Spleen (tissue), 11 donors: ENCODE data around the gene MMP15. TPM values are rescaled to one million over a fixed set of nuclear protein-coding genes. Genes with fewer than 3 reads are reported as not detected.

Experiments
- DNase-seq: peaks from one replicate; pipeline ENCODE4 v3.0.0-alpha.2; 2020
- H3K27ac ChIP-seq, 8 donors: fragments of 200-600 bp; sonication (generic) in 7 of 8; 1 replicate in 4 of 8; 2 replicates in 4 of 8; pipeline versions ENCODE4 v1.5.0 to v1.8.0; 2016 to 2021; ENCODE audit warnings: inconsistent platforms in 4 of 8, mild to moderate bottlenecking in 4 of 8, moderate library complexity in 1 of 8
- H3K27me3 ChIP-seq, 7 donors: fragments of 200-600 bp; sonication (generic) in 6 of 7; replicated peaks in 1 of 7; 1 replicate in 4 of 7; 2 replicates in 3 of 7; pipeline versions ENCODE4 v1.5.0 to v1.8.0; 2016 to 2021; ENCODE audit warnings: inconsistent platforms in 3 of 7, mild to moderate bottlenecking in 1 of 7
- H3K36me3 ChIP-seq, 6 donors: fragments of 200-600 bp; sonication (generic) in 5 of 6; 1 replicate in 4 of 6; 2 replicates in 2 of 6; pipeline versions ENCODE4 v1.5.0 to v1.8.0; 2016 to 2021; ENCODE audit warnings: inconsistent platforms in 2 of 6
- H3K4me1 ChIP-seq, 6 donors: fragments of 200-600 bp; sonication (generic) in 5 of 6; 1 replicate in 3 of 6; 2 replicates in 3 of 6; pipeline versions ENCODE4 v1.5.0 to v1.8.0; 2016 to 2021; ENCODE audit warnings: inconsistent platforms in 3 of 6
- H3K4me3 ChIP-seq, 8 donors: fragments of 200-600 bp; sonication (generic) in 7 of 8; 1 replicate in 4 of 8; 2 replicates in 4 of 8; pipeline versions ENCODE4 v1.5.0 to v1.8.0; 2016 to 2021; ENCODE audit warnings: inconsistent platforms in 4 of 8, mild to moderate bottlenecking in 4 of 8, moderate library complexity in 2 of 8
- H3K9me3 ChIP-seq, 8 donors: fragments of 200-600 bp; sonication (generic) in 7 of 8; 1 replicate in 4 of 8; 2 replicates in 4 of 8; pipeline versions ENCODE4 v1.5.0 to v1.8.0; 2016 to 2021; ENCODE audit warnings: inconsistent platforms in 4 of 8
- CTCF ChIP-seq, 11 experiments: fragments of 200-600 bp in 7 of 11; fragments of 450-650 bp in 4 of 11; sonication (generic) in 4 of 11; IDR thresholded peaks in 8 of 11; conservative IDR thresholded peaks in 3 of 11; 1 replicate in 7 of 11; 2 replicates in 4 of 11; pipeline versions ENCODE4 v1.4.0 to v1.8.0; 2016 to 2021; ENCODE audit warnings: antibody characterized with exemption in 11 of 11, inconsistent platforms in 4 of 11, mild to moderate bottlenecking in 1 of 11
- POLR2A ChIP-seq, 3 donors: fragments of 450-650 bp; IDR thresholded peaks; one replicate each; pipeline ENCODE4 v1.5.1; 2017; ENCODE audit warnings: antibody characterized with exemption in 3 of 3, mild to moderate bottlenecking in 1 of 3
- POLR2AphosphoS5 ChIP-seq, 3 donors: sonication (generic); formaldehyde crosslinking; IDR thresholded peaks; one replicate each; pipeline ENCODE4 v1.5.1; 2017; ENCODE audit warnings: antibody characterized with exemption in 3 of 3
- WGBS, 5 donors: extraction: QIAGEN DNeasy Blood & Tissue Kit in 3 of 5; methylation state at CpG; one replicate each; pipeline versions ENCODE4 v1.1.5 to v1.1.7; 2013 to 2018; 5-methylcytosine and 5-hydroxymethylcytosine counted together
- intact Hi-C: fragments of 100-400 bp; cut with DNase I; formaldehyde crosslinking; loops from one replicate; pipeline ENCODE4 v1.15.0; 2023; ENCODE audit warnings: low total_unique reads
- polyA plus RNA-seq, 3 donors: library from polyadenylated mRNA; stranded (reverse); fragments of 200-250 nt; gene quantifications; one replicate each; pipeline ENCODE4 v1.2.1, GENCODE V29; 2013
- total RNA-seq, 7 donors: library from RNA; depleted of rRNA in 3 of 7; stranded (reverse); fragments of >200 nt in 3 of 7; fragmentation: NEBNext Ultra II Directional in 4 of 7; extraction: Animal tissue kit (Norgen Biotek cat#: 25700) in 4 of 7; gene quantifications; one replicate each; pipeline versions ENCODE4 v1.1.0 to v1.2.1, GENCODE V29; 2016 to 2021
- donor health status: healthy with polysubstance abuse.
- donor health status: DM: no; HTN: no; CAD: no; lungs with moderate emphysema.
- donor health status: DM: no; HTN: no; CAD: no.
- donor health status: Bipolar disorder and iron deficiency.
- donor health status: healthy.
- donor health status: DM: no; HTN: no; CAD: no.
- donor health status: DM: yes; HTN: yes; CAD: no.

MMP15 gene
- total and polyA plus RNA-seq, 10 donors: 2.3 to 24.2 (median 14.0) TPM

- no peak overlapping the region for H3K4me3 ChIP-seq
- H3K36me3 ChIP-seq: peaks cover 0 to 33% (median 0%) of the 10 kb centered on the region in 6 donors
- TF ChIP-seq POLR2AphosphoS5 (IDR thresholded peaks at IDR 0.05): no peak
- TF ChIP-seq CTCF (IDR thresholded peaks at IDR 0.05 in 8 of 11, conservative IDR thresholded peaks at IDR 0.05 in 3 of 11): no peak
- TF ChIP-seq POLR2A (IDR thresholded peaks at IDR 0.05): no peak
- DNase-seq: no peak
- H3K27ac ChIP-seq: no peak overlapping the region
- H3K4me1 ChIP-seq: peaks cover 0 to 64% (median 16%) of the 10 kb centered on the region in 6 donors
- intact Hi-C loops: no loop called here
- H3K9me3 ChIP-seq: no peaks in the 10 kb centered on the region
- 90 to 95% (median 93%) methylated on average over 16 of the region's 16 CpGs for WGBS, 5 donors
- H3K27me3 ChIP-seq: no peaks in the 10 kb centered on the region
These were observed 12.0 kb downstream of the MMP15 start for GRCh38 chr16:58037365-58038057.

- DNase-seq: no peak
- Histone ChIP-seq H3K4me1 (peaks cover 0 to 61% (median 14%) of the 10 kb centered on the region in 6 donors), H3K4me3 (no peak overlapping the region), H3K27me3 (no peaks in the 10 kb centered on the region), H3K27ac (peak overlapping the region in 1 of 8 donors; percentile 1), H3K36me3 (peaks cover 0 to 39% (median 0%) of the 10 kb centered on the region in 6 donors), H3K9me3 (no peaks in the 10 kb centered on the region)
- 68 to 94% (median 84%) methylated on average over 20 of the region's 20 CpGs for WGBS, 5 donors
- no peak for TF ChIP-seq POLR2AphosphoS5 (IDR thresholded peaks at IDR 0.05)
- TF ChIP-seq POLR2A (IDR thresholded peaks at IDR 0.05): no peak
- TF ChIP-seq CTCF (IDR thresholded peaks at IDR 0.05 in 8 of 11, conservative IDR thresholded peaks at IDR 0.05 in 3 of 11): no peak
- intact Hi-C loops: no loop called here
These were observed 12.7 kb downstream of the MMP15 start for GRCh38 chr16:58038219-58038641.

- H3K36me3 ChIP-seq: peaks cover 0 to 54% (median 0%) of the 10 kb centered on the region in 6 donors
- no peak for DNase-seq
- intact Hi-C loops: no loop called here
- no peak overlapping the region for H3K4me3 ChIP-seq
- H3K27me3 ChIP-seq: no peaks in the 10 kb centered on the region
- peaks cover 0 to 62% (median 23%) of the 10 kb centered on the region in 6 donors for H3K4me1 ChIP-seq
- WGBS, 5 donors: 79 to 96% (median 86%) methylated on average over 15 to 26 of the region's 26 CpGs
- no peaks in the 10 kb centered on the region for H3K9me3 ChIP-seq
- no peak for TF ChIP-seq CTCF (IDR thresholded peaks at IDR 0.05 in 8 of 11, conservative IDR thresholded peaks at IDR 0.05 in 3 of 11)
- TF ChIP-seq POLR2A (IDR thresholded peaks at IDR 0.05): no peak
- peak in 2 of 3 donors; percentile 24 to 51 for TF ChIP-seq POLR2AphosphoS5 (IDR thresholded peaks at IDR 0.05)
- H3K27ac ChIP-seq: peak overlapping the region in 2 of 8 donors; percentile 10 to 38
These were observed 14.4 kb downstream of the MMP15 start for GRCh38 chr16:58039829-58040495.

- WGBS, 5 donors: 92 to 97% (median 95%) methylated on average over 11 to 12 of the region's 12 CpGs
- intact Hi-C loops: no loop called here
- H3K9me3 ChIP-seq: no peaks in the 10 kb centered on the region
- H3K4me3 ChIP-seq: no peak overlapping the region
- H3K27me3 ChIP-seq: no peaks in the 10 kb centered on the region
- peaks cover 0 to 59% (median 0%) of the 10 kb centered on the region in 6 donors for H3K36me3 ChIP-seq
- H3K4me1 ChIP-seq: peaks cover 0 to 61% (median 23%) of the 10 kb centered on the region in 6 donors
- H3K27ac ChIP-seq: no peak overlapping the region
- TF ChIP-seq POLR2AphosphoS5 (IDR thresholded peaks at IDR 0.05) (no peak), CTCF (IDR thresholded peaks at IDR 0.05 in 8 of 11, conservative IDR thresholded peaks at IDR 0.05 in 3 of 11) (no peak), POLR2A (IDR thresholded peaks at IDR 0.05) (no peak)
- DNase-seq: no peak
These were observed 14.9 kb downstream of the MMP15 start for GRCh38 chr16:58040496-58040846.
